Mucosa of rectum (tissue), 2 donors: ENCODE data around the gene DCAF15.

Experiments used
- H3K27ac ChIP-seq, 2 donors: one replicate each; pipeline ENCODE4 v1.7.0; 2013; ENCODE audit warnings: inconsistent platforms in 2 of 2, low read depth in 2 of 2, low read length in 2 of 2
- H3K27me3 ChIP-seq, 2 donors: one replicate each; pipeline ENCODE4 v1.7.0; 2013; ENCODE audit warnings: low read length in 2 of 2; ENCODE audit not compliant: control insufficient read depth in 2 of 2, insufficient read depth in 2 of 2
- H3K36me3 ChIP-seq, 2 donors: one replicate each; pipeline ENCODE4 v1.7.0; 2013; ENCODE audit warnings: low read length in 2 of 2; ENCODE audit not compliant: control insufficient read depth in 2 of 2, insufficient read depth in 2 of 2
- H3K4me1 ChIP-seq, 2 donors: one replicate each; pipeline ENCODE4 v1.7.0; 2013; ENCODE audit warnings: low read length in 2 of 2, mild to moderate bottlenecking in 1 of 2; ENCODE audit not compliant: control insufficient read depth in 2 of 2, insufficient read depth in 2 of 2
- H3K4me3 ChIP-seq, 2 donors: one replicate each; pipeline ENCODE4 v1.7.0; 2013; ENCODE audit warnings: low read length in 2 of 2
- H3K9ac ChIP-seq, 2 donors: one replicate each; pipeline ENCODE4 v1.7.0; 2013; ENCODE audit warnings: low read length in 2 of 2, low read depth in 1 of 2, mild to moderate bottlenecking in 1 of 2
- H3K9me3 ChIP-seq, 2 donors: one replicate each; pipeline ENCODE4 v1.7.0; 2013; ENCODE audit warnings: low read length in 2 of 2; ENCODE audit not compliant: control insufficient read depth in 2 of 2
- donor health status: healthy.
- donor health status: Normal muscosa, but diverticular disease.

The DCAF15 gene

DNA sequence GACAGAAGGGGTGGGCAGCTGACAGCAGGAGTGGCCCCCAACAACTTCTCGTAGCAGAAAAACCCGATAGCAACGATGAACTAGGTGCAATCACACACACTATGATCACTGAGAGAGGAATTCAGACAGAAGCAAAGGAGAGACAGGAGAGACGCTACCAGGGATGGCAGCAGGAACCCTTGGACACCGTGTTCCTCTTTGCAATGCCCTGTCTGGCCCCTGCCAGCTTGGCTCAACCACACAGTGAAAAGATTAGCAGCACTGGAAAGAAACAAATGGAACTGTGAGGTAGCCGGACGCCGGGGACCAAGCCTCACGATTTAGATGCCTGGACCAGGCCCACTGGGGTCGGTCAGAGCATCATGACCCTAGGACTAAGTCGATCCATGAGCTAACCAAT, 23.6 kb downstream of the DCAF15 start:
- Histone ChIP-seq H3K4me3 (no peak overlapping the region), H3K9ac (no peak overlapping the region), H3K36me3 (peaks cover 9 to 17% of the 10 kb centered on the region in 2 donors), H3K4me1 (peaks cover 6% of the 10 kb centered on the region in 2 donors), H3K27me3 (no peaks in the 10 kb centered on the region), H3K9me3 (no peaks in the 10 kb centered on the region), H3K27ac (no peak overlapping the region)

DNA sequence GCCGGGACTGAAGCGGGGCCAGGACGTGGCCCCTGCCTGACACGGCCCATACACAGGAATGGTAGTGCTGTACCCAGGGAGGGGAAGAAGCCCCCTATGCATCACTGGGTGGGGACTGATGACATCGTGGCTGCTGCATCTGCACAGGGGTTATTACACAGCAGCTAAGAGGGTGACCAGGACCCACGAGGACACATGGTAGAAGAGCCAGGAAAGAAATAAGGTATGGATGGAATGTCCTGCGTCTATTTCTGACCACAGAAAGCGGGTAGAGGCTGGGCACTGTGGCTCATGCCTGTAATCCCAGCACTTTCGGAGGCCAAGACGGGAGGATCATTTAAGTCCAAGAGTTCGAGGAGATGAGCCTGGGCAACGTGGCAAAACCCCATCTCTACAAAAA, 24.1 kb downstream of the DCAF15 start:
- Histone ChIP-seq H3K4me3 (no peak overlapping the region), H3K4me1 (peaks cover 6% of the 10 kb centered on the region in 2 donors), H3K36me3 (peaks cover 9 to 15% of the 10 kb centered on the region in 2 donors), H3K9ac (no peak overlapping the region), H3K27me3 (no peaks in the 10 kb centered on the region), H3K27ac (no peak overlapping the region), H3K9me3 (no peaks in the 10 kb centered on the region)

DNA sequence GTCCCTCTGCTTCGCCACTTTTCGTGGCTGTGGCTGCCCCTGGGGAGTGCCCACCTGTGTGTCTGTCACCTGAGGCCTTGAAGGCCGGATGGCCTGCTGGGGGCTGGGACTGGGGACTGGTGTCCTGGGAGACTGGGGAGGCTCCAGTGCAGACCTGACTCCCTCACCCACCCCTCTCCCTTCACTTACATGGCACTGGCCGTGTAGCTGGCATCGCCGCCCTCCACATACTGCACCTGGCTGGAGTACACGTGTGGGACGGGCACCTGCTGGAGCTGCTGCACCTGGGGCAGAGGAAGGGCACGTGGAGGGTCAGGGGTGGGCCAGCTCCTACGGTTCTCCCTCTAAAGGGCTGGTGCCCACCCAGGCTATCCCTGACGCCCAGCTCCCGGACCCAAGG, 25.5 kb downstream of the DCAF15 start:
- Histone ChIP-seq H3K27ac (peak overlapping the region in 1 of 2 donors; percentile 58), H3K4me1 (peaks cover 6% of the 10 kb centered on the region in 2 donors), H3K9ac (no peak overlapping the region), H3K9me3 (no peaks in the 10 kb centered on the region), H3K27me3 (no peaks in the 10 kb centered on the region), H3K4me3 (no peak overlapping the region), H3K36me3 (peaks cover 10 to 11% of the 10 kb centered on the region in 2 donors)

DNA sequence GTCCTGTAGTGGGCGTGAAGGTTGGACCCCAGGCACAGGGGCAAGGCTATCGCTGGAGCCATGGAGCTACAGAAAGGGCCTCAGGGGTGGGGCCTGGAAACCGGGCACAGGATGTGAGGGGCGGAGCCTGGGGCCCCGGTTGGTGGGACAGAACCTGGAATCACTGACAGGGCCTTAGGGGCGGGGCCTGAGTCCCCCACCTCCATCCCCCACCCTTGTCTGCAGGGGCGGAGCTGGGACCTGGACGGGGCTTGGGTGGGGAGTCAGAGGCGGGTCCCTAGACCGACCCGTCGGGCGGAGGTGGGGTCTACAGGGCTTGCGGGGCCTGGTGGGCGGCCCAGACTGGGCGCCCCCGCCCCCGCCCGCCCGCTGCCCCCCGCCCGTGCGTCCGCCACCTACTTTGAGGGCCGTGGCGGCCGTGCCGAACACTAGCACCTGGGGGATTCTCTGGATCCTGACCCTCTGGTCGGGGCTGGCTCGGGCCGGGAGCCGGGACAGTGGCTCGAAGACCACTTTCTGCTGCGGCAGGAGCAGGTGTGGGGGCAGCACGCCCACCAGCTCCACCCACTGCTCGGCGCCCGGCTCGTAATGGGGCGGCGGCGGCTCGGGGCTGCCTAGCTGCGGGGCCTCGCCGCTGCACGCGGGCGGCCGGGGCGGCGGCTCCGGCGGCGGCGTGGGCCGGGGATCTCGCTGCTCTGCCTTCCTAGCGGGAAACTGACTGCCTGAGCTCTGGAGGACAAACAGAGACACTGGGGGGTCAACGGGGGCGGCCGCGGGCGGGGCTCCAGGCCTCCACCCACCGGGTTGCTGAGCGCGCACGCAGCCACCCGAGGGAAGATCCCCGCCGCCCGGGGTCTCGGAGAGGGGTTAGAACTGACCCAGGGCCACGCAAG, 26.3 kb downstream of the DCAF15 start:
- Histone ChIP-seq H3K4me3 (peak overlapping the region; percentile 15 to 43), H3K36me3 (peaks cover 5 to 8% of the 10 kb centered on the region in 2 donors), H3K27me3 (no peaks in the 10 kb centered on the region), H3K9me3 (no peaks in the 10 kb centered on the region), H3K27ac (peak overlapping the region in 1 of 2 donors; percentile 58), H3K4me1 (peaks cover 6 to 8% of the 10 kb centered on the region in 2 donors), H3K9ac (peak overlapping the region in 1 of 2 donors; percentile 37)

DNA sequence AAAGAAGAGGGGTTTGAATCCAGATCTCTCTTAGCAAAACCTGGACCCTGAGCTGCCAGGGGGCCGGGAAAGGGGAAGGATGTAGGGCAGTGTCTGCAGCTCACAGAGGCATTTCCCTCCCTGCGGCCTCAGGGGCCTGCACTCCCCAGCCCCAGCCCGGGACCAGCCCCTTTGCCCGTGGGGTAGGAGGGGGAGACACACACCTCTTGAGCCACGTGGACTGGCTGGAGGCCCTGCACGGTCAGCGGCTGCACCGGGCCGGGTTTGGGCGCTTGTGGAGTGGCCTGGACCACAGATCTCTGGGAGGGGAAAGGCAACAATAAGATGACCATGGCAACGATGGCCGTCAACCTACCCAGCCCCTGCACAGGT, 26.9 kb downstream of the DCAF15 start:
- no peak overlapping the region for H3K27ac ChIP-seq
- peak overlapping the region in 1 of 2 donors; percentile 37 for H3K9ac ChIP-seq

DNA sequence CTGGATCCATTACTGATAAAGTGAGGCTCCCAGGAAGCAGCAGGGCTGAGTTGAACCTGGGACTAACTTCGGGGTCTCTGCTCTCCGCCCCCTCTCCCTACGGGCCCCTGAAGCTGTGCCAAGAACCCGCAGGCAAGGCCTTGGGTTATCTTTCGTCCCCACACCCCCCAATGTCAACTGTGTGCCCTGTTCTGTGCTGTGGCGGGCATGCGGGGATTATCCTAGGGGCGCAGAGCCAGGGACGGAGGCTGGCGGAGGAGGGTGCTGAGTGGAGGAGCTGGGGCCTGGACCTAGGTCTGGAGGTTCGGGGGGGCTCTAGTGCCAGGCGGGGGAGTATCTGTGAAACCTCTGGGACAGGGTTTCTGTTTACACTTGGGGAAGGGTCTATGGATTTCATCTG, 27.4 kb downstream of the DCAF15 start:
- peaks cover 5 to 8% of the 10 kb centered on the region in 2 donors for H3K36me3 ChIP-seq
- H3K27me3 ChIP-seq: no peaks in the 10 kb centered on the region

More for the DNA sequence above, 26.9 kb downstream of the DCAF15 start:
- peak overlapping the region; percentile 15 to 43 for H3K4me3 ChIP-seq
- no peaks in the 10 kb centered on the region for H3K9me3 ChIP-seq
- H3K4me1 ChIP-seq: peaks cover 6 to 8% of the 10 kb centered on the region in 2 donors
- H3K36me3 ChIP-seq: peaks cover 5 to 8% of the 10 kb centered on the region in 2 donors
- no peaks in the 10 kb centered on the region for H3K27me3 ChIP-seq

DNA sequence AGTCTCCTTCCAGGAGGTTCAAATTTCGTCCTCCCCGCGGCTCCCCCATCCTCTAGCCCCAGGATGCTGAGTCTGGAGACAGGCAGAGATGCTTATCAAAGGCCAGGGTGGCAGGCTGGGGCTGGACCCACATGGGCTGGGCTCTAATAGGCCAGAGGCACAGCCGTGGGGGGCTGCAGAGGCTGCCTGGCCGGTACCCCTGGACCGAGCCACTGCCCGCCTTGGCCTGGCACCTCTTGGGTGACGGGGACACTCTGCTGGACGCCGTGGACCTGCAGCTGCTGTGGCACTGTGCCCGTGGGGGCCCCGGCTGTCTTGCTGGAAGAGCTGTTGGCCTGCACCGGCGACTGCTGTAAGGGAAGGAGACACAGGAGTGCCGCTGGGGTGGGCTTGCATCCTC, 28.0 kb downstream of the DCAF15 start:
- Histone ChIP-seq H3K9me3 (no peaks in the 10 kb centered on the region), H3K27ac (no peak overlapping the region), H3K4me3 (no peak overlapping the region), H3K27me3 (no peaks in the 10 kb centered on the region), H3K9ac (no peak overlapping the region), H3K4me1 (peaks cover 6 to 8% of the 10 kb centered on the region in 2 donors), H3K36me3 (peaks cover 5 to 8% of the 10 kb centered on the region in 2 donors)

More for the DNA sequence above, 27.4 kb downstream of the DCAF15 start:
- H3K27ac ChIP-seq: no peak overlapping the region
- no peak overlapping the region for H3K4me3 ChIP-seq
- H3K9me3 ChIP-seq: no peaks in the 10 kb centered on the region
- H3K4me1 ChIP-seq: peaks cover 6 to 8% of the 10 kb centered on the region in 2 donors
- no peak overlapping the region for H3K9ac ChIP-seq

DNA sequence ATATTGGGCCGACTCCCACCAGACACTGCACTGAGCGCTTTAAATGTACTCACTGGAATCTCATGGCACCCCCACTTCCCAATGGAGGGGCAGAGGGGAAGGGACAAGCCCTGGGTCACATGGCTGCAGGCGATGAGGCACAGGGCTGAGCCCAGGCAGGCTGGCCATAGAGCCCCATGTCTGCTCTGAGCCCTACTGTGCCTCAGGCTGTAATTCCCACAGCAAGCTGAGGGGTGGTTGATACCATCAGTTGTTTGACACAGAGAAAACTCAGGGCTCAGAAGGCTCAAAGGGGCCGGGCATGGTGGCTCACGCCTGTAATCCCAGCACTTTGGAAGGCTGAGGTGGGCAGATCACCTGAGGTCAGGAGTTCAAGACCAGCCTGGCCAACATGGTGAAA, 28.7 kb downstream of the DCAF15 start:
- H3K4me3 ChIP-seq: no peak overlapping the region
- no peaks in the 10 kb centered on the region for H3K27me3 ChIP-seq
- H3K36me3 ChIP-seq: peaks cover 4 to 5% of the 10 kb centered on the region in 2 donors
- H3K4me1 ChIP-seq: peaks cover 12 to 15% of the 10 kb centered on the region in 2 donors
- H3K9ac ChIP-seq: no peak overlapping the region
- H3K9me3 ChIP-seq: no peaks in the 10 kb centered on the region
- no peak overlapping the region for H3K27ac ChIP-seq

DNA sequence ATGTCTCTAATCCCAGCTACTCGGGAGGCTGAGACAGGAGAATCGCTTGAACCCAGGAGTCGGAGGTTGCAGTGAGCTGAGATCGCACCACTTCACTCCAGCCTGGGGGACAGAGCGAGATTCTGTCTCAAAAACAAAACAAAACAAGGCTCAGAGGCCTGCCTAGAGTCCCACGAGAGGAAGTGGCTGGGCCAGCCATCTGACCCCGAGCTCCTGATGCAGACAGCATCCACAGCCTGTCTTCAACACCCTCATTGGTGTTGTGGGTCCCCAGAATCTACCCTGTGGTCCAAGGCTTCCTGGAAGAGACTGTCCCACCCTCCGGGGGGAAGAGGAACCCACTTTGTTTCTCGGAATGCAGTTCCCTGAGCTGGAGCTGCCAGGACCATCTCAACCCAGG, 29.2 kb downstream of the DCAF15 start:
- peaks cover 3 to 5% of the 10 kb centered on the region in 2 donors for H3K36me3 ChIP-seq
- no peaks in the 10 kb centered on the region for H3K27me3 ChIP-seq
- no peak overlapping the region for H3K27ac ChIP-seq
- H3K9ac ChIP-seq: no peak overlapping the region
- H3K4me3 ChIP-seq: no peak overlapping the region
- no peaks in the 10 kb centered on the region for H3K9me3 ChIP-seq
- peaks cover 16 to 19% of the 10 kb centered on the region in 2 donors for H3K4me1 ChIP-seq

DNA sequence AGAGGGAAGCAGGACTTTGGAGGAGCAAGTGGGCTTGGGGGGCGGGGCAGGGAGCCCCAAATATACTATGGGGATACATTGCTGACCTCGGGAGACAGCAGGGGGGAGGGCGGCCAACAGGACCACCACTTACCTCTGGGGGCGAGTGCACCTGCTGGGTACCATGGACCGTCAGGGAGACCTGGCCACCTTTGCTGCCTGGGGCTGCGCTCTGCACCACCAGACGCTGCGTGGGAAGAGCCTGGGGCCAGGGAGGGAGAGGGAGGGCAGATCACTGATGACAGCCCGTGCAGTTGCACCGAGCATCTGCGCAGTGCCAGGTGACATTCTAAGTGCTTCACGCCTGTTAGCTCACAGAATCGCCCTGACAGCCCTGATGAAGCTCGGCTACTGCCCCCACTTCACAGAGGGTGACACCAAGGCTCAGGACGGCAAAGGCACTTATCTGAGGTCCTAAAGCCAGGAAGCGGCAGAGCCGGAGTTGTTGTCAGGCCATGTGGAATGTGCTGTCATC, 29.7 kb downstream of the DCAF15 start:
- Histone ChIP-seq H3K27ac (no peak overlapping the region), H3K4me3 (no peak overlapping the region), H3K4me1 (peaks cover 16 to 24% of the 10 kb centered on the region in 2 donors), H3K36me3 (peaks cover 3 to 5% of the 10 kb centered on the region in 2 donors), H3K9me3 (no peaks in the 10 kb centered on the region), H3K27me3 (no peaks in the 10 kb centered on the region), H3K9ac (no peak overlapping the region)
